H1 (cell line): Measurements from ENCODE around the gene PAX5. TPM values are rescaled to one million over a fixed set of nuclear protein-coding genes. Genes with fewer than 3 reads are reported as not detected.

Source experiments
- E2F6 ChIP-seq: IDR thresholded peaks from 2 replicates; pipeline ENCODE4 v1.6.1; 2012; ENCODE audit warnings: inconsistent platforms
- EGR1 ChIP-seq: IDR thresholded peaks from 2 replicates; pipeline ENCODE4 v1.6.1; 2011; ENCODE audit warnings: low read depth, low read length, borderline replicate concordance
- GABPA ChIP-seq: IDR thresholded peaks from 2 replicates; pipeline ENCODE4 v1.6.1; 2011; ENCODE audit warnings: mild to moderate bottlenecking, low read length, moderate library complexity, borderline replicate concordance; ENCODE audit not compliant: insufficient read depth
- HDAC2 ChIP-seq, 2 experiments: fragments of 300-600 bp in 1 of 2; sonication (generic) in 1 of 2; IDR thresholded peaks; 2 replicates each; pipeline ENCODE4 v1.6.1; 2011 to 2012; ENCODE audit warnings: low read depth in 2 of 2, low read length in 2 of 2, mild to moderate bottlenecking in 2 of 2, moderate library complexity in 2 of 2, borderline replicate concordance in 1 of 2, inconsistent platforms in 1 of 2
- NRF1 ChIP-seq: IDR thresholded peaks from 2 replicates; pipeline ENCODE4 v1.6.1; 2011; ENCODE audit warnings: mild to moderate bottlenecking, low read depth, low read length, improper control_type of control experiment
- POLR2A ChIP-seq, 2 experiments: IDR thresholded peaks; 1 replicate in 1 of 2; 2 replicates in 1 of 2; pipeline ENCODE4 v1.6.1; 2011; ENCODE audit warnings: low read depth in 2 of 2, low read length in 2 of 2, mild to moderate bottlenecking in 2 of 2; ENCODE audit errors: control extremely low read depth in 1 of 2
- SP4 ChIP-seq: IDR thresholded peaks from 2 replicates; pipeline ENCODE4 v1.6.1; 2012; ENCODE audit warnings: low read length, inconsistent platforms
- polyA plus RNA-seq, 7 experiments: library from polyadenylated mRNA; depleted of rRNA in 3 of 7; stranded (reverse) in 5 of 7; unstranded in 2 of 7; fragments of >200 nt in 5 of 7; fragments of 200-250 nt in 2 of 7; gene quantifications; 1 replicate in 5 of 7; 2 replicates in 1 of 7; 4 replicates in 1 of 7; pipeline versions ENCODE4 v1.2.1 to v1.2.3, GENCODE V29; 2011 to 2013; ENCODE audit warnings: missing spikeins in 2 of 7, mixed read lengths in 2 of 7
- total RNA-seq: library from RNA; stranded (reverse); fragmentation: NEBNext Ultra II Directional; extraction: Animal tissue kit (Norgen Biotek cat#: 25700); gene quantifications from 2 replicates; pipeline ENCODE4 v1.2.1, GENCODE V29; 2021
- TF ChIP-seq, protein P1 (sequence below): IDR thresholded peaks from 2 replicates; pipeline ENCODE4 v1.6.1; 2012; ENCODE audit warnings: low read length, inconsistent platforms

The PAX5 gene
- total and polyA plus RNA-seq, 2 of the 8 experiments (the other 6 are each of a cell fraction or from before 2014, with no cell fraction given), result 0.29 to 0.43 TPM

DNA sequence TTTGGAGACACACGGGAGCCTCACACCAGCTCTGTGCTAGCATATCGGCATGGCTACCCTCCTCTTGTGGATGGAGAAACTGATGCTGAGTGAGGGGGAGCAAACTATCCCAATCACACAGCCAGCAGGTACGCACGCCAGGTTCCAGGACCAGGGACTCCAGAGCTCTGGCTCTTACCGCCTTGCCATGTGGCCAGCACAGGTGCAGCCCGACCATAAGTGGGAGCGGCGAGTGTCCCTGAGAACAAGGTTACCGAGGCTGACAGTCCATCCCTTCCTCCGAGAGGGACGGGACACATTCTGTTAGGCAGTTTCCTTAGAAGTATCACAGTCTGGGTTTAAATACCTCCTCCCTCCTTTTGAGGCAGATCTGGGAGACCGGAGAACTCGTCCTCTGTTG lies 86.0 kb downstream of the PAX5 start (continued):
- TF ChIP-seq HDAC2 (IDR thresholded peaks at IDR 0.05; ENCODE audit: borderline replicate concordance in 1 of 2, low read depth in 2 of 2, low read length in 2 of 2), result no peak
- TF ChIP-seq E2F6, result no peak
- TF ChIP-seq POLR2A (IDR thresholded peaks at IDR 0.05; ENCODE audit: control extremely low read depth in 1 of 2, low read depth in 2 of 2, low read length in 2 of 2), result no peak
- no peak for TF ChIP-seq NRF1
- no peak for TF ChIP-seq SP4
- TF ChIP-seq, protein P1, sequence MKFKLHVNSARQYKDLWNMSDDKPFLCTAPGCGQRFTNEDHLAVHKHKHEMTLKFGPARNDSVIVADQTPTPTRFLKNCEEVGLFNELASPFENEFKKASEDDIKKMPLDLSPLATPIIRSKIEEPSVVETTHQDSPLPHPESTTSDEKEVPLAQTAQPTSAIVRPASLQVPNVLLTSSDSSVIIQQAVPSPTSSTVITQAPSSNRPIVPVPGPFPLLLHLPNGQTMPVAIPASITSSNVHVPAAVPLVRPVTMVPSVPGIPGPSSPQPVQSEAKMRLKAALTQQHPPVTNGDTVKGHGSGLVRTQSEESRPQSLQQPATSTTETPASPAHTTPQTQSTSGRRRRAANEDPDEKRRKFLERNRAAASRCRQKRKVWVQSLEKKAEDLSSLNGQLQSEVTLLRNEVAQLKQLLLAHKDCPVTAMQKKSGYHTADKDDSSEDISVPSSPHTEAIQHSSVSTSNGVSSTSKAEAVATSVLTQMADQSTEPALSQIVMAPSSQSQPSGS, result no peak
- TF ChIP-seq GABPA, result no peak
- TF ChIP-seq EGR1, result no peak
- TF ChIP-seq, all 59 proteins: peak for 0
